Activated gamma-delta T cell treated with anti-CD3 and anti-CD28 coated beads, Interleukin-2, amount 50 U/mL, for 16 hours (primary cell): ENCODE results near the gene DUSP7.

Experiments used
- DNase-seq: peaks from one replicate; pipeline ENCODE4 v3.0.0-alpha.2; 2020; ENCODE audit warnings: low read depth

The DUSP7 gene

GRCh38 chr3:52028572-52028971 is 27.8 kb downstream of the DUSP7 start:
- DNase-seq, result no peak

- no peak for DNase-seq
Measured at GRCh38 chr3:52026041-52026440, 30.3 kb downstream of the DUSP7 start.

- DNase-seq, result no peak
Measured at GRCh38 chr3:52025453-52025852, 30.9 kb downstream of the DUSP7 start.

- no peak for DNase-seq
Measured at GRCh38 chr3:52024765-52025452, 31.5 kb downstream of the DUSP7 start.

- no peak for DNase-seq
Measured at GRCh38 chr3:52023860-52024764, 32.3 kb downstream of the DUSP7 start.

- no peak for DNase-seq
Measured at GRCh38 chr3:52023101-52023770, 33.1 kb downstream of the DUSP7 start.

GRCh38 chr3:52022323-52023100 is 33.9 kb downstream of the DUSP7 start:
- no peak for DNase-seq

- DNase-seq, result no peak
Measured at GRCh38 chr3:52021489-52022268, 34.7 kb downstream of the DUSP7 start.

GRCh38 chr3:52020796-52021195 is 35.6 kb downstream of the DUSP7 start:
- DNase-seq, result no peak

- DNase-seq, result no peak
Measured at GRCh38 chr3:52019352-52020080, 36.9 kb downstream of the DUSP7 start.

- no peak for DNase-seq
Measured at GRCh38 chr3:52018319-52019000, 37.9 kb downstream of the DUSP7 start.

GRCh38 chr3:52017586-52017985 is 38.8 kb downstream of the DUSP7 start:
- DNase-seq, result no peak

- no peak for DNase-seq
Measured at GRCh38 chr3:52015438-52016228, 40.7 kb downstream of the DUSP7 start.

GRCh38 chr3:52014613-52015012 is 41.8 kb downstream of the DUSP7 start:
- no peak for DNase-seq

- DNase-seq, result no peak
Measured at GRCh38 chr3:52013802-52014598, 42.4 kb downstream of the DUSP7 start.

GRCh38 chr3:52012699-52013098 is 43.7 kb downstream of the DUSP7 start:
- no peak for DNase-seq

- no peak for DNase-seq
Measured at GRCh38 chr3:52010431-52010830, 45.9 kb downstream of the DUSP7 start.

GRCh38 chr3:52007291-52007690 is 49.1 kb downstream of the DUSP7 start:
- no peak for DNase-seq
